ENCODE results near the gene CDH4.

GRCh38 chr20:61280217-61280980 lies 28.3 kb downstream of the CDH4 start:
- TF ChIP-seq ZNF282 (IDR thresholded peaks at IDR 0.05; ENCODE audit: partially characterized antibody) (no peak), BCL3 (CRISPR knock-in tag; IDR thresholded peaks at IDR 0.05) (no peak), IRF2 (CRISPR knock-in tag; IDR thresholded peaks at IDR 0.05) (no peak), ATF2 (CRISPR knock-in tag; IDR thresholded peaks at IDR 0.05) (no peak), GATAD2A (CRISPR knock-in tag; IDR thresholded peaks at IDR 0.05) (no peak)

Data from HepG2 (cell line).